Measurements from ENCODE around the gene SPEN. TPM values are rescaled to one million over a fixed set of nuclear protein-coding genes. Genes with fewer than 3 reads are reported as not detected.

The SPEN gene
- total RNA-seq, 1 donor from 2014 or later: 35.0 TPM

DNA sequence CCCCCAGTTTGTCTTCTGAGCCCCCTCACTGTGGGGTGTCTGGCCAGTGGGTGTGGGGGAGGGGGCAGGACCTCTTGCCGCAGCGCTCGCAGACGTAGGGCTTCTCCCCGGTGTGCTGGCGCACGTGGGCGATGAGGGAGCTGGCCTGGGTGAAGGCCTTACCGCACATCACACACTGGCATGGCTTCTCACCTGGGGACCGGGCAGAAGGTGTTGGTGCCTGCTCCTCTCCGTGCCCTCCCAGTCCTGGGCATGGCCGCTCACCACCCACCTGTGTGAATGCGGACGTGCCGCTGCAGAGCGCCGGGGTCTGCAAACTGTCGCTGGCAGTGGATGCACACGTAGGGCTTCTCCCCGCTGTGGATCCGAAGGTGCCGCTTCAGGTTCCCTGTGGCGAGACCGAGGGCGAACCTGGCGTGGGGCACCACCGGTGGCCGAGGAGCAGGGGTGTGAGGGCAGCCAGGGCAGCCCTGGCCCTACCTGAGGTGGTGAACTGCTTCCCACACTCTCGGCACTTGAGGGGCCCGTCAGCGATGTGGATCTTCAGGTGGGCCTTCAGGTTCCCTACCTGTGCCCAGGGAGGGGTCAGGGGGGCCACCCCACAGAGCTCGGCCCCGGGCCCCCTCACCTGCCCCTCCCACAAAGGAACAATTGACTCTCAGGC, 96.0 kb downstream of the SPEN start:
- Histone ChIP-seq H3K9me3 (ENCODE audit: insufficient read depth, low read depth, low read length) (no peaks in the 10 kb centered on the region), H3K9ac (ENCODE audit: low read length) (no peak overlapping the region), H4K20me1 (ENCODE audit: insufficient read depth, low read length) (peaks cover 56% of the 10 kb centered on the region), H2AFZ (ENCODE audit: low read depth, low read length) (no peak overlapping the region), H3K4me1 (ENCODE audit: insufficient read depth, low read length) (peaks cover 17% of the 10 kb centered on the region), H3K27me3 (ENCODE audit: insufficient read depth, low read length) (no peaks in the 10 kb centered on the region), H3K27ac (ENCODE audit: low read depth, low read length) (no peak overlapping the region), H3K79me2 (ENCODE audit: insufficient read depth, low read length) (peaks cover 45% of the 10 kb centered on the region), H3K4me3 (ENCODE audit: insufficient read depth, low read depth, low read length) (no peak overlapping the region), H3K4me2 (ENCODE audit: low read length) (no peak overlapping the region), H3K36me3 (ENCODE audit: insufficient read depth, low read length) (peaks cover 28% of the 10 kb centered on the region)
- Mint-ChIP-seq H3K4me3 (ENCODE audit: unreplicated experiment) (no peak overlapping the region), H3K36me3 (ENCODE audit: low read depth, unreplicated experiment) (peaks cover 13% of the 10 kb centered on the region), H3K27me3 (ENCODE audit: low read depth, unreplicated experiment) (no peaks in the 10 kb centered on the region), H3K27ac (ENCODE audit: unreplicated experiment) (no peak overlapping the region), H3K9me3 (ENCODE audit: unreplicated experiment) (no peaks in the 10 kb centered on the region), H3K4me1 (ENCODE audit: low read depth, unreplicated experiment) (peaks cover 7% of the 10 kb centered on the region)
- TF ChIP-seq CTCF (IDR thresholded peaks at IDR 0.05; ENCODE audit: insufficient read depth, low read depth, low read length): no peak
- TF ChIP-seq EZH2 (IDR thresholded peaks at IDR 0.05; ENCODE audit: insufficient read depth, low read length): no peak
- no peak for FAIRE-seq
- DNase-seq (ENCODE audit: low read depth): no peak

GRCh38 chr1:15943992-15944307, 96.4 kb downstream of the SPEN start:
- Histone ChIP-seq H3K36me3 (ENCODE audit: insufficient read depth, low read length) (peaks cover 26% of the 10 kb centered on the region), H3K9ac (ENCODE audit: low read length) (no peak overlapping the region), H3K4me3 (ENCODE audit: insufficient read depth, low read depth, low read length) (no peak overlapping the region), H3K9me3 (ENCODE audit: insufficient read depth, low read depth, low read length) (no peaks in the 10 kb centered on the region), H3K27ac (ENCODE audit: low read depth, low read length) (no peak overlapping the region), H3K79me2 (ENCODE audit: insufficient read depth, low read length) (peaks cover 48% of the 10 kb centered on the region), H3K4me2 (ENCODE audit: low read length) (no peak overlapping the region), H3K4me1 (ENCODE audit: insufficient read depth, low read length) (peaks cover 21% of the 10 kb centered on the region), H4K20me1 (ENCODE audit: insufficient read depth, low read length) (peaks cover 56% of the 10 kb centered on the region), H2AFZ (ENCODE audit: low read depth, low read length) (no peak overlapping the region), H3K27me3 (ENCODE audit: insufficient read depth, low read length) (no peaks in the 10 kb centered on the region)
- peaks cover 15% of the 10 kb centered on the region for H3K36me3 Mint-ChIP-seq (ENCODE audit: low read depth, unreplicated experiment)
- H3K9me3 Mint-ChIP-seq (ENCODE audit: unreplicated experiment): no peaks in the 10 kb centered on the region
- no peak overlapping the region for H3K4me3 Mint-ChIP-seq (ENCODE audit: unreplicated experiment)
- H3K4me1 Mint-ChIP-seq (ENCODE audit: low read depth, unreplicated experiment): peaks cover 11% of the 10 kb centered on the region
- H3K27me3 Mint-ChIP-seq (ENCODE audit: low read depth, unreplicated experiment): no peaks in the 10 kb centered on the region
- TF ChIP-seq EZH2 (IDR thresholded peaks at IDR 0.05; ENCODE audit: insufficient read depth, low read length) (no peak), CTCF (IDR thresholded peaks at IDR 0.05; ENCODE audit: insufficient read depth, low read depth, low read length) (no peak)
- FAIRE-seq: no peak
- H3K27ac Mint-ChIP-seq (ENCODE audit: unreplicated experiment): peak overlapping the region; percentile 7
- DNase-seq (ENCODE audit: low read depth): no peak

GRCh38 chr1:15944308-15945010, 97.0 kb downstream of the SPEN start:
- Mint-ChIP-seq H3K27me3 (ENCODE audit: low read depth, unreplicated experiment) (no peaks in the 10 kb centered on the region), H3K4me1 (ENCODE audit: low read depth, unreplicated experiment) (peaks cover 16% of the 10 kb centered on the region), H3K4me3 (ENCODE audit: unreplicated experiment) (no peak overlapping the region), H3K27ac (ENCODE audit: unreplicated experiment) (peak overlapping the region; percentile 7), H3K36me3 (ENCODE audit: low read depth, unreplicated experiment) (peaks cover 11% of the 10 kb centered on the region), H3K9me3 (ENCODE audit: unreplicated experiment) (no peaks in the 10 kb centered on the region)
- TF ChIP-seq EZH2 (IDR thresholded peaks at IDR 0.05; ENCODE audit: insufficient read depth, low read length): no peak
- no peak for TF ChIP-seq CTCF (IDR thresholded peaks at IDR 0.05; ENCODE audit: insufficient read depth, low read depth, low read length)
- Histone ChIP-seq H3K36me3 (ENCODE audit: insufficient read depth, low read length) (peaks cover 24% of the 10 kb centered on the region), H2AFZ (ENCODE audit: low read depth, low read length) (no peak overlapping the region), H3K27ac (ENCODE audit: low read depth, low read length) (no peak overlapping the region), H3K27me3 (ENCODE audit: insufficient read depth, low read length) (no peaks in the 10 kb centered on the region), H3K4me1 (ENCODE audit: insufficient read depth, low read length) (peaks cover 21% of the 10 kb centered on the region), H4K20me1 (ENCODE audit: insufficient read depth, low read length) (peaks cover 54% of the 10 kb centered on the region), H3K4me3 (ENCODE audit: insufficient read depth, low read depth, low read length) (no peak overlapping the region), H3K9me3 (ENCODE audit: insufficient read depth, low read depth, low read length) (no peaks in the 10 kb centered on the region), H3K4me2 (ENCODE audit: low read length) (no peak overlapping the region), H3K9ac (ENCODE audit: low read length) (no peak overlapping the region), H3K79me2 (ENCODE audit: insufficient read depth, low read length) (peaks cover 48% of the 10 kb centered on the region)
- FAIRE-seq: no peak
- DNase-seq (ENCODE audit: low read depth): no peak

Data from astrocyte (in vitro differentiated cells and primary cell).